Lung (tissue), 12 donors: ENCODE results near the gene COL4A2. TPM values are rescaled to one million over a fixed set of nuclear protein-coding genes. Genes with fewer than 3 reads are reported as not detected.
A peak's percentile ranks its signal among the peaks of the same experiment; 100 is the strongest.

Source experiments
- ATAC-seq: fragments of 200-7000 bp; cut with Tn5 transposase; one replicate; pipeline ENCODE4 v1.9.1; 2020; ENCODE audit warnings: moderate number of reproducible peaks; ENCODE audit not compliant: insufficient read depth, low FRiP score
- DNase-seq, 3 donors: peaks; one replicate each; pipeline ENCODE4 v3.0.0-alpha.2; 2013 to 2017
- H3K27ac ChIP-seq, 2 donors: one replicate each; pipeline ENCODE4 v1.5.1; 2013; ENCODE audit warnings: mild to moderate bottlenecking in 2 of 2, moderate library complexity in 2 of 2, control low read depth in 1 of 2, inconsistent platforms in 1 of 2, low read depth in 1 of 2, low read length in 1 of 2
- H3K27me3 ChIP-seq, 3 donors: one replicate each; pipeline ENCODE4 v1.5.1; 2013; ENCODE audit warnings: low read length in 2 of 3; ENCODE audit not compliant: control insufficient read depth in 3 of 3, insufficient read depth in 3 of 3
- H3K36me3 ChIP-seq, 4 donors: one replicate each; pipeline ENCODE4 v1.5.1; 2013; ENCODE audit warnings: low read length in 4 of 4, mild to moderate bottlenecking in 1 of 4, moderate library complexity in 1 of 4; ENCODE audit not compliant: control insufficient read depth in 4 of 4, insufficient read depth in 4 of 4
- H3K4me1 ChIP-seq, 5 donors: one replicate each; pipeline ENCODE4 v1.5.1; 2013; ENCODE audit warnings: low read length in 5 of 5, mild to moderate bottlenecking in 2 of 5, moderate library complexity in 1 of 5; ENCODE audit not compliant: control insufficient read depth in 5 of 5, insufficient read depth in 5 of 5
- H3K4me3 ChIP-seq: one replicate; pipeline ENCODE4 v1.5.1; 2013; ENCODE audit warnings: mild to moderate bottlenecking, control low read depth, moderate library complexity
- H3K9ac ChIP-seq, 2 donors: one replicate each; pipeline ENCODE4 v1.5.1; 2013; ENCODE audit warnings: low read length in 2 of 2, control low read depth in 1 of 2; ENCODE audit not compliant: insufficient read depth in 1 of 2
- H3K9me3 ChIP-seq, 4 donors: one replicate each; pipeline ENCODE4 v1.5.1; 2013; ENCODE audit warnings: low read length in 3 of 4, mild to moderate bottlenecking in 1 of 4, moderate library complexity in 1 of 4; ENCODE audit not compliant: control insufficient read depth in 4 of 4, insufficient read depth in 3 of 4
- CTCF ChIP-seq: IDR thresholded peaks from 2 replicates; pipeline ENCODE4 v1.5.1; 2012; ENCODE audit warnings: mild to moderate bottlenecking; ENCODE audit errors: control extremely low read depth, extremely low read depth
- WGBS, 2 donors: extraction: QIAGEN DNeasy Blood & Tissue Kit; methylation state at CpG; one replicate each; pipeline ENCODE4 v1.1.7; 2013; 5-methylcytosine and 5-hydroxymethylcytosine counted together
- polyA plus RNA-seq, 2 donors: library from polyadenylated mRNA; stranded (reverse); fragments of 200-250 nt; gene quantifications; one replicate each; pipeline ENCODE4 v1.2.1, GENCODE V29; 2013
- total RNA-seq, 2 donors: library from RNA; depleted of rRNA in 1 of 2; stranded (reverse); fragments of >200 nt in 1 of 2; gene quantifications; one replicate each; pipeline ENCODE4 v1.2.1, GENCODE V29; 2014 to 2021
- donor health status: control.
- donor health status: control.
- donor health status: Bipolar disorder and iron deficiency.
- donor health status: healthy.
- donor health status: DM: yes; HTN: yes; CAD: no.

COL4A2 gene
- total and polyA plus RNA-seq, 4 donors: 169 to 627 (median 339) TPM

DNA sequence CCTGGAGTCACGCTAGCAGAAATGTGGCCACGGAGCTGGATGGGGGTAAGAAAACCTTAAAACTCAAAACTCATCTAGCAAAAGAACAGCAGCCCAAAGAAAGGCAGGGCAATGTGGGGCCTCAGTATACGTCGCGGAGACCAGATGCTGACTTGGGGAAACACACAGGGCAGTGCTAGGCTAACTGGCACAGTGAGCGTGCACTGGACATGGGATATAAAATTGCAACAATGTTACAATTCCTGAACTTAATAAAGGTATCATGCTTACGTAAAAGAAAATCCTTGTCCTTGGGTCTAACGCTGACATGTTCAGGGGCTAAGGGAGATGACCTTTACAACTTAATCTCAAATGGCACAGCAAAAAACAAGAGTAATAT lies 40.7 kb upstream of the COL4A2 start:
- Histone ChIP-seq H3K27me3 (no peaks in the 10 kb centered on the region), H3K9ac (no peak overlapping the region), H3K4me1 (peaks cover 12 to 56% (median 26%) of the 10 kb centered on the region in 5 donors), H3K9me3 (no peaks in the 10 kb centered on the region), H3K36me3 (no peaks in the 10 kb centered on the region), H3K4me3 (no peak overlapping the region), H3K27ac (peak overlapping the region in 1 of 2 donors; percentile 40)
- no peak for TF ChIP-seq CTCF
- no peak for DNase-seq
- WGBS, 2 donors: 55 to 79% methylated on average over 8 of the region's 8 CpGs
- ATAC-seq: no peak

DNA sequence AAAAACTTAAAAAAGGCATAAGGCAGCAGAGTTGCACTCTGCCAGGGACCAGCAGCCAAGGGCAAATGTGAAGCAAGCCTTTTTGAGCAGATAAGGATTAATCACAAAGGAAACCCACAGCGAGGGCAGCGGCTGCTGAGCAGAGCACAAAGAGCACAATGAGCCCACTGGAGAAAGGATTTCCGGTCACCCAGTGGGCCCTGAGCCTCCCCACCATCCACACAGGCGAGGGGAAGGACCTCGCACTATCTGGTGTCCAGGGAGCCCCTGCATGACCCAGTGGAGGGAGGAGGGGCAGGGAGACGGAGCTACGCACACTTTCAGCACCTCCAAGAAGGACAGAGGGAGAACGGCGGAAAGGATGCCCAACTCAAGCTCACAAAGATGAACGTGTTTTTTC lies 40.1 kb upstream of the COL4A2 start:
- Histone ChIP-seq H3K4me1 (peaks cover 12 to 54% (median 26%) of the 10 kb centered on the region in 5 donors), H3K9me3 (no peaks in the 10 kb centered on the region), H3K36me3 (no peaks in the 10 kb centered on the region), H3K9ac (no peak overlapping the region), H3K4me3 (no peak overlapping the region), H3K27me3 (no peaks in the 10 kb centered on the region), H3K27ac (no peak overlapping the region)
- WGBS, 2 donors: 27 to 48% methylated on average over 10 of the region's 10 CpGs
- no peak for ATAC-seq
- peak in 2 of 3 donors; percentile 22 to 41 for DNase-seq
- no peak for TF ChIP-seq CTCF

- Histone ChIP-seq H3K4me1 (peaks cover 12 to 43% (median 20%) of the 10 kb centered on the region in 5 donors), H3K9me3 (no peaks in the 10 kb centered on the region), H3K27ac (no peak overlapping the region), H3K36me3 (no peaks in the 10 kb centered on the region), H3K4me3 (no peak overlapping the region), H3K9ac (no peak overlapping the region), H3K27me3 (no peaks in the 10 kb centered on the region)
- no peak for ATAC-seq
- whole genome bisulfite sequencing, 2 donors: 72 to 73% methylated on average over 6 of the region's 6 CpGs
- no peak for TF ChIP-seq CTCF
- no peak for DNase-seq
These were observed 39.0 kb upstream of the COL4A2 start for GRCh38 chr13:110268061-110268460.

DNA sequence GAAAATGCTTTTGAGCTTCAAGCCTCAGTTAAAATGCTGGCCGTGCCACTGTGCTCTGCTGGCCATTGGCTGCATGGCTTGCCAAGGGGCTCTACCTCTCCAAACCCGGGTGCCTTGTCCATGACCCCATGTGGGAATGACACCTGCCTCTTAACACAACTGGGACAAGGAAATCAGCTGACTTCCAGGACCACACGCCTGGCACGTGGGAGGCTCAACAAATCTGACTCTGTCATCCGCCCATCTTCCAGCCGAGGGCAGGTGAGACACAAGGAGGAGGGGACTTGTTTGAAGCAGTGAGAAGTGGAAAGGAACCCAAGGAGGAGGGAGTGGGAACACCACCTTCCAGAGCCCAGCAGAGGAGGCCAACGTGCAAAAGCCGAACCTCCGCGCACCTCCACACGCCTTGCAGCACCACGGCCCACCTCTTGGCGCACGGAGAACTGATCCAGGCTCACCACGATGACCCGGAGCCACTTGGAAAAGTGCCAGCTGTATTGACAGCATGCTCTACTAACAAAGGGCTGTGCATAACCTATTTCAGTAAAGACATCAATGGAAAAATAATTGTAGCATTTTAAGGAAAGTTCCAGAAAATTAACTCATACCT lies 38.4 kb upstream of the COL4A2 start:
- no peak for TF ChIP-seq CTCF
- Histone ChIP-seq H3K36me3 (no peaks in the 10 kb centered on the region), H3K4me3 (no peak overlapping the region), H3K9ac (no peak overlapping the region), H3K4me1 (peaks cover 12 to 38% (median 18%) of the 10 kb centered on the region in 5 donors), H3K27me3 (no peaks in the 10 kb centered on the region), H3K27ac (no peak overlapping the region), H3K9me3 (no peaks in the 10 kb centered on the region)
- WGBS, 2 donors: 78 to 83% methylated on average over 16 of the region's 16 CpGs
- ATAC-seq: no peak
- no peak for DNase-seq
